Midbrain (tissue), 1 donor: Measurements from ENCODE around the gene CEP55.
A peak's percentile ranks its signal among the peaks of the same experiment; 100 is the strongest.

Source experiments
- DNase-seq: peaks from one replicate; lab custom pipeline; 2025; lab: John Stamatoyannopoulos, UW

Gene CEP55

GRCh38 chr10:93469454-93469853 is 27.0 kb upstream of the CEP55 start:
- no peak for DNase-seq

GRCh38 chr10:93471110-93471651 is 25.2 kb upstream of the CEP55 start:
- DNase-seq: no peak

- no peak for DNase-seq
Observed at GRCh38 chr10:93473161-93473560, 23.3 kb upstream of the CEP55 start.

DNA sequence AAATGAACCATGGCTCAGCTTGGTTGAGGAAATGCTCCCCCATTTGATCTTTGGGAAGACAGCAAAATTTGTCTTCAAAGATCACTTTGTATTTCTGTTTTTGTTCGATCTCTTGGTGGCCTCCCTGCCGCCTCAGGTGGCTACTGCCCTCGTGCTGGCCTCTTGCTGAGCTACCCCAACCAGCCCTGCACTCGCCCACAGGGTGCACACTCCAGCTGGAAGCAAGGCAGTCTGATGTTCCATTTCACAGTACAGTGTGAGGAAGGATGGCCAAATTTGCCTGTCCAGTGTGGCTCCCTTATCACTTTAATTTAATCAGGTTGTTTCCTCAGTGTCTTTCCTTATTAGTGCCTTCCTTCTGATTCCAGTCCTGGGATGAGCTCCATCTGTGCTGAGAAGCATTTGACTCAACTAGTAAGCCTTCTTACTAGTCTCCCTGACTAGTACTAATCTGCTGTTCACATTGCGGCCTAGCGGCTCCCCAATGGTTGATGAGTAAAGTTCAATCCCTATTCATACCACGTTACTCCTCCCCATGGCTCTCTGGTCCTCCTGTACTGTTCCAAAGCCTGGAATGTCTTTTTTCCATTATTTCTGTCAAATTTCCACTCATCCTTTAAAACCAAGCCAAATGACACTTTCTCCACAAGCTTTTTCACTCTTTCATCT is 22.5 kb upstream of the CEP55 start:
- no peak for DNase-seq

GRCh38 chr10:93475227-93475626 is 21.2 kb upstream of the CEP55 start:
- DNase-seq: no peak

DNA sequence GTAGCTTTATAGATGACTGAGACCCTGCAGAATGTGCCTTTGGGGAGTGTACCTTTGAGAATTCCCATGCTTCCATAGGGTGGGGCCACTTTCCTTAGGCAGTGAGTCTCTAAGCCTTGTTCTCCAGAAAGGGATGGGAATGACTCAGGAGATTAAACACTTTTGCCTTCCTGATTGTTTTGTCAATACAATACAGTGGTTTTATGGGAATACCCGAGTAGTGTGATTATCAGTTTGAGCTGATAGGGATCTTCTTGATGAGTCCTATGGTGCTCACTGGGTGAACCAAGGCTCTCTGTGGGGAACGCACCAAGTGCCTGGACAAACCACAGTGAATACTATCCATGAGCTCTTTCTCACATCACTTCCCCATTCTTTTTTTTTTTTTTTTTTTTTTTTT is 20.5 kb upstream of the CEP55 start:
- no peak for DNase-seq

DNA sequence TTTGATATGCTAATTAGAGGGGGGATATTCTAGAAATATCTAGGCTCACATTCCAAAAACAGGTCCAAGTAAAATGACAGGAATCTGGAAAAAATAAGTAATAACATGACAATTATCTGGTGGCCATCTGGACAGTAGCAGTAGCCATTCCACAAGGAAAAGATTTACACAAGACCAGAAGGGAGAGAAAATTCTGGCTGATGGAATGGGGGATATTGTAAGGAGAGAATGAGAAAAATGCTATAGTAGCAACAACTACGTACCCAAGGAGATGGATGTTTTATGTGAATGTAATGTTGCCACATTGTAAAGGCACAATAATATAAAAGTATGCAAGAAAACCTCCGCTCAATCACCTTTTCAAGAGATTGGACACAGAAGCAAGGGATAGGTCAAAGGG is 19.7 kb upstream of the CEP55 start:
- DNase-seq: no peak

DNA sequence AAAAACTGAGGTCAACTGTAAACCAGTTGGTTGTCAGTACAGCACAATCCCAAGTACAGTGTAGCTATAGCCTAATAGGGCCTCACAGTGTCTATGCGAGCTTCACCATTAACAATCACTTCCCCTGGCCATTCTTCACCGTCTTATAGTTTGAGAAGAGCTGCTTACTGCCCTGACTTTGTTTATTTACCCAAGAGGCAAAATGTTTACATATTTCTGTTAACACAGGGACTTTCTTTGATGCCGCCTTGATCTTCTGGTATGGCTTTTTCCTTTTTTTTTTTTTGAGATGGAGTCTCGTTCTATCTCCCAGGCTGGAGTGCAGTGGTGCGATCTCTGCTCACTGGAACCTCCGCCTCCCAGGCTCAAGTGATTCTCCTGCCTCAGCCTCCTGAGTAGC is 17.5 kb upstream of the CEP55 start:
- DNase-seq: no peak

GRCh38 chr10:93481637-93482144 is 14.7 kb upstream of the CEP55 start:
- no peak for DNase-seq

DNA sequence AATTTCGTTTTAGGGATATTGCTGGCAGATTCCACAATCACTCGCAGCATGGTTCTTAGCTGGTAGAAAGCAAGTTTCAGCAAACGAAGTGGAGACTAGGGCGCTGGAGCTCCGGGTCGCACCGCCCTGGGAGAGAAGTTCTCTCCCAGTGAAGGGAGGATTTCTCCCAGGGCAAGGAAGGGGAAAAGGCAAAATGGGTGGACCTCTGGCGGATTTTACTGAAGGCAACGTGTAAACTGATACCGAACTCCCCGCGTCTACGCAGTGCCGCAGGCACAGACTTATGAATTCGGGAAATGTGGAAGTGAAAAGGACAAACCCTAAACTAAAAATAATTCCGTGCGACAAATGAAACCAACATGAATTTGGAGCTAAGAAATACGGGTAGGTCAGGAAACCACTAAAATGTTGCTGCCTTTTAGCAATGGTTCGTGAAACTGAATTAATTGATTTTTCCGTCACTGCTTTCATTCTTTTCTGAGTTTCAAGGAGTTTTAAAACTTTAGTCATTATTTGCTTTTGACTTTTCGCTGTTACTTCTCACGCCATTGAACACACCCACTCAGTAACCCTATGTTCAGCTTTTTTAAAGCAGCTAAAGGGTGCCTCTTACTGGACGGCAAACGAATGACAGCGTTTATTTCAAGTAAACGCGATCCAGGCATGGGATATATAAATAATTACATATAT is 14.1 kb upstream of the CEP55 start, which contains the start of gene MYOF:
TSS of gene MYOF (minus strand) at position 190 of the 690 bp plus-strand sequence. CDS start at position 50, 140 bp downstream.
- peak; percentile 70 for DNase-seq

- DNase-seq: no peak
Observed at GRCh38 chr10:93485690-93486089, 10.7 kb upstream of the CEP55 start.

DNA sequence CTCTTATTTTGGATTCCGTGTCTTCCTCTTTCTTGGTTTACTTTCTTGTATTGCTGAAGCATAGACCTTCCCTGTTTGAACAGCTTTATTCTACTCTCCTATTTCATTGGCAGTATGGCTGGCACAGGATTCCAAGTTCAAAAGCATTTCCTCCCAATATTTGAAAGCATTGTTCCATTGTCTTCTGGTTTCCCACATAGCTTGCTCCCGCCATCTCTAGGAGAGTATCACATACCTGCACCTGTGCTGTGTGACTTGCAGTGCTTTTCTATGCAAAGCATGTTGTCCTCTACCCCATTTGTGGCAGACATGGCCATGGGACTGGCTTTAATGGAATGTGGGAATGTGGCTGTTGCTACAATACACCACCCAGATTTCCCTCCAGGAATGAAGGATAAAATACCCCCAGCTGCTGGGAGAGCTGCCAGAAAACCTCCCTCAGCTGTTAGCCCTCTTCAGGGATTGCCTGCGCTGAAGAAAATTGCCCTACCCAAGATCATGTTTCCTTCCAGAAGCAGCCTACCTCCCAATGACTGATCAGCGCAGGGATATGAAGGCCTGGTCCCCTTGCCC is 7.4 kb upstream of the CEP55 start:
- no peak for DNase-seq

- no peak for DNase-seq
Observed at GRCh38 chr10:93491602-93492121, 4.8 kb upstream of the CEP55 start.

- no peak for DNase-seq
Observed at GRCh38 chr10:93493162-93493561, 3.2 kb upstream of the CEP55 start.

DNA sequence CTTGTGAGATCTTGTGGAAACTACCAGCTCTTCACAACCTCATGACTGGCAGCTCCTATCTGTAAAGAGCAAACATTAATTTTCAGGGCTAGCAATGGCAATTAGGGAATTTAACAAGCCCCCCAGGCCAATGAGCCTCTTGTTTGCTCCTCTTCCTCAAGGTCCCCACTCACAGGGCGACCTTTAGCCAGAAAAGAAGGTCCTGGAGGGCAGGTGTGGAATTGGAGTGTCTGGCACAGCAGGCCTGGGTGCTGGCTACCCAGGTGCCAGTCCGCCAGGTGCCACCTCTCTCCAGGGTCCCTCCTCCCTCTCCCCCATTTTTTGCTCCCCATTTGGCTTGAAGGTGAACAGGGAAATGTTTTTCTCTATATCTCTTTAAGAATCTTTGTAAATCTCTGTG is 1.9 kb upstream of the CEP55 start:
- DNase-seq: no peak

DNA sequence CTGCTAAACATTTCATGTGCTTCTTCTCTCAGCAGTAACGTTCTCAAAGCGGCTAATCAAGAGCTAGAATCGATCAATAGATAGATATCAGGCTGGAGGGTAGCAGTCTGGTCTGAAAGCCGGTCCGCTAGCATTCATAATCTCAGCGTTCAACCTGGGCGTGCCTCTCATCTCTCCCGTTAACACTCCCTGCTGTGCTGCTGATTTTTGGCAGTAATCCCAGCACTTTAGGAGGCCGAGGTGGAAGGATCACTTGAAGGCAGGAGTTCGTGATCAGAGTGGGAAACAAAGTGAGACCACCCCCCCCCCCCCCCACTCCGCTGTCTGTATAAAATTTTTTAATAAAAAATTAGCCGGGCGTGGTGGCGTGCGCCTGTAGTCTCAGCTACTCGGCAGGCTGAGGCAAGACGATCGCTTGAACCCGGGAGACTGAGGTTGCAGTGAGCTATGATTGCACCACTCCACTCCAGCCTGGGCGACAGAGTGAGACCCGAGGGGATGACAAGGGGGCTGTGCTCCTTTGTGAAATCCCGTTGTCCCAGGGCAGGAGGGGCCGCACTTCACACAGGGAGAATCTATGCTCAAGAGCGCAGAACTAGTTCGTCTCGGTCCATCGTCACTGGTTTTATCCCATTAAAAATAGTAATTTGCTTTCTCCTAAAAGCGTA is 624 bp upstream of the CEP55 start:
- peak; percentile 40 for DNase-seq

DNA sequence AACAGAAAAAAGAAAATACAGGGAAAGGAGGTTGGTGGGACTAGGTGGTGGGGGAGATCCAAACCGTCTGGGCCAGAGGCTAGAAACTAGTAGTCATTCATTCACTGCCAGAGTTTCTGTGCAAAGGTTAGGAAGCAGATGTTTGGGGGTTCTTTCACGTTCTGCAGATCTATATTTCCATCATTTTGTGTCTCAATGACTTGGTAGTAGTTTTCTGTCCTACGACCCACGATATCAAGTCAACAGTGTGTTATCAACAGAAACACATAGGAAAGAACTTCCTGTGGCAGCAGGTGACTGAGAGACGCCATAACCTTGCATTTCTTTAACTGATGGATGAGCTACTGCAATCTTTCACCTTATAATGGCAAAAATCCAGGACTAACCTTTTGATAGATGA is 1.8 kb downstream of the CEP55 start:
- no peak for DNase-seq

DNA sequence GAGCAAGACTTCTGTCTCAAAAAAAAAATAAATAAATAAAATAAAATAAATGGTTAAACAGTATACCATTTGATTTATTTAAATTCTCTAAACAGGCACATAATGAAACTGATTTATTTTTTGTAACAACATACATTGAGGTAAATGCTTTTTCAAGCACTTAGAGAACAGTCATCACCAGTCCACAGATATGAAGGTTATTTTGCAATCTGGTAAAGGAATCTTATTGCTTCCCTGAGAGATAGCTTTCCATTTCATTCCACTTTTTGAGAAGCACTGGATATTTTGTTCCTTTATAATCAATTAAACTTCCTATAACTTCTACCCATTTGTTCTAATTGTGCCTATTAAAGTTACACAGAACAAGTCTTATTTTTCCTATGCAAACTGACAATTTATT is 5.2 kb downstream of the CEP55 start:
- DNase-seq: no peak

DNA sequence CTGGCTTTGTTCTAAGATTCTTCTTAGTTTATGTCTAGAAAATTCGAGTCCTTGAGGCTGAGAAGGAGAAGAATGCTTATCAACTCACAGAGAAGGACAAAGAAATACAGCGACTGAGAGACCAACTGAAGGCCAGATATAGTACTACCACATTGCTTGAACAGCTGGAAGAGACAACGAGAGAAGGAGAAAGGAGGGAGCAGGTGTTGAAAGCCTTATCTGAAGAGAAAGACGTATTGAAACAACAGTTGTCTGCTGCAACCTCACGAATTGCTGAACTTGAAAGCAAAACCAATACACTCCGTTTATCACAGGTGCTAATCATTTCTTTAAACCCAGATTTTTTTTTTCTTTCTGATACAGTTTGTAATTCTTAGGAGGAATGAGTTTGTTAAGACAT is 6.7 kb downstream of the CEP55 start:
- DNase-seq: no peak

DNA sequence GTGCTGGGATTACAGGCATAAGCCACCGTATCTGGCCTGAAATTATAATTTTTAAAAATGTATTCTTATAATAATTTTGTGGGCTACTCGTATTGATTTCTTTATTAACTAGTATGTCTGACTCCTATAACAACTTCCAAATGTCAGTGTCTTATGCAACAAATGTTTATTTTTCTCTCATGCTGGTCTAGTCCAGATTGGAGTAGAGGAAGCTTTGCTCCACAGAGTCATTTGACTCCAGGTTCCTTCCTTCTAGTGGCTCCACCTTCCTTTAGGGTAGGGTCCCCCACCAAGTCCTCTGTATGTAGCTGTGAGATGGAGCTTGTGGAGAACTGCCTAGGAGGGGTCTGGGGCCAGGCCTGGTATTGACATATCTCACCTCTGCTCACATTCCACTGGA is 8.7 kb downstream of the CEP55 start:
- no peak for DNase-seq

- DNase-seq: no peak
Observed at GRCh38 chr10:93509816-93510215, 13.4 kb downstream of the CEP55 start.

- no peak for DNase-seq
Observed at GRCh38 chr10:93512565-93512964, 16.2 kb downstream of the CEP55 start.
